ENCODE data around the gene NUDCD3. TPM values are rescaled to one million over a fixed set of nuclear protein-coding genes. Genes with fewer than 3 reads are reported as not detected.

NUDCD3 gene
- total RNA-seq (100 to 1,000 TPM in 1 of 5 donors, 10 to 100 TPM in 4; 20.4 to 147 (median 52.7) TPM), polyA plus RNA-seq (10 to 100 TPM; 12.9 to 20.2 (median 15.9) TPM)
- long read RNA-seq, donor 1, full-length matches to known transcripts, result 5 of 5 reads
- long read RNA-seq, donor 1, partial matches to known transcripts, result 0 of 5 reads
- long read RNA-seq, donor 1, other reads (novel, unspliced or antisense), result 0 of 5 reads
- long read RNA-seq, donor 2, full-length matches to known transcripts, result 9 of 9 reads
- long read RNA-seq, donor 2, partial matches to known transcripts, result 0 of 9 reads
- long read RNA-seq, donor 2, other reads (novel, unspliced or antisense), result 0 of 9 reads
- long read RNA-seq, donor 3, full-length matches to known transcripts, result 1 of 348 reads
- long read RNA-seq, donor 3, partial matches to known transcripts, result 347 of 348 reads
- long read RNA-seq, donor 3, other reads (novel, unspliced or antisense), result 0 of 348 reads
- long read RNA-seq, donor 4, result 0 reads
- long read RNA-seq, donor 5, full-length matches to known transcripts, result 9 of 569 reads
- long read RNA-seq, donor 5, partial matches to known transcripts, result 560 of 569 reads
- long read RNA-seq, donor 5, other reads (novel, unspliced or antisense), result 0 of 569 reads
- long read RNA-seq, donor 6, full-length matches to known transcripts, result 19 of 19 reads
- long read RNA-seq, donor 6, partial matches to known transcripts, result 0 of 19 reads
- long read RNA-seq, donor 6, other reads (novel, unspliced or antisense), result 0 of 19 reads
- long read RNA-seq, donor 7, full-length matches to known transcripts, result 14 of 23 reads
- long read RNA-seq, donor 7, partial matches to known transcripts, result 9 of 23 reads
- long read RNA-seq, donor 7, other reads (novel, unspliced or antisense), result 0 of 23 reads
- long read RNA-seq, donor 8, full-length matches to known transcripts, result 5 of 5 reads
- long read RNA-seq, donor 8, partial matches to known transcripts, result 0 of 5 reads
- long read RNA-seq, donor 8, other reads (novel, unspliced or antisense), result 0 of 5 reads
- long read RNA-seq, donor 9, full-length matches to known transcripts, result 6 of 21 reads
- long read RNA-seq, donor 9, partial matches to known transcripts, result 15 of 21 reads
- long read RNA-seq, donor 9, other reads (novel, unspliced or antisense), result 0 of 21 reads
- long read RNA-seq, donor 10, full-length matches to known transcripts, result 3 of 3 reads
- long read RNA-seq, donor 10, partial matches to known transcripts, result 0 of 3 reads
- long read RNA-seq, donor 10, other reads (novel, unspliced or antisense), result 0 of 3 reads

GRCh38 chr7:44490351-44491200 is at the start of gene NUDCD3:
NUDCD3 (minus strand) TSS chr7:44490658; CDS start chr7:44490600, 58 bp downstream.
- Histone ChIP-seq H3K4me1 (peaks cover 36 to 51% (median 42%) of the 10 kb centered on the region in 4 donors), H3K4me3 (peak within 1 kb of the TSS; percentile 70 to 91 (median 79)), H3K36me3 (no peaks in the 10 kb centered on the region), H3K27ac (peak within 1 kb of the TSS; percentile 95 to 99 (median 97)), H3K9me3 (no peaks in the 10 kb centered on the region), H3K27me3 (no peaks in the 10 kb centered on the region)
- intact Hi-C loops (cut with DNase I; ENCODE audit: low total_unique reads), result loop anchor here (10.0 kb wide), 1 partner anchor 74 kb away; no protein-coding TSS in a partner anchor
- WGBS, 5 donors, result 0 to 1% (median 1%) methylated on average over 23 to 63 of the region's 63 CpGs
- DNase-seq, result peak; percentile 85 to 94
- TF ChIP-seq CTCF (IDR thresholded peaks at IDR 0.05) (no peak), POLR2A (IDR thresholded peaks at IDR 0.05) (no peak), EP300 (IDR thresholded peaks at IDR 0.05) (no peak), POLR2AphosphoS5 (IDR thresholded peaks at IDR 0.05) (peak in 2 of 3 donors; percentile 71 to 79)

DNA sequence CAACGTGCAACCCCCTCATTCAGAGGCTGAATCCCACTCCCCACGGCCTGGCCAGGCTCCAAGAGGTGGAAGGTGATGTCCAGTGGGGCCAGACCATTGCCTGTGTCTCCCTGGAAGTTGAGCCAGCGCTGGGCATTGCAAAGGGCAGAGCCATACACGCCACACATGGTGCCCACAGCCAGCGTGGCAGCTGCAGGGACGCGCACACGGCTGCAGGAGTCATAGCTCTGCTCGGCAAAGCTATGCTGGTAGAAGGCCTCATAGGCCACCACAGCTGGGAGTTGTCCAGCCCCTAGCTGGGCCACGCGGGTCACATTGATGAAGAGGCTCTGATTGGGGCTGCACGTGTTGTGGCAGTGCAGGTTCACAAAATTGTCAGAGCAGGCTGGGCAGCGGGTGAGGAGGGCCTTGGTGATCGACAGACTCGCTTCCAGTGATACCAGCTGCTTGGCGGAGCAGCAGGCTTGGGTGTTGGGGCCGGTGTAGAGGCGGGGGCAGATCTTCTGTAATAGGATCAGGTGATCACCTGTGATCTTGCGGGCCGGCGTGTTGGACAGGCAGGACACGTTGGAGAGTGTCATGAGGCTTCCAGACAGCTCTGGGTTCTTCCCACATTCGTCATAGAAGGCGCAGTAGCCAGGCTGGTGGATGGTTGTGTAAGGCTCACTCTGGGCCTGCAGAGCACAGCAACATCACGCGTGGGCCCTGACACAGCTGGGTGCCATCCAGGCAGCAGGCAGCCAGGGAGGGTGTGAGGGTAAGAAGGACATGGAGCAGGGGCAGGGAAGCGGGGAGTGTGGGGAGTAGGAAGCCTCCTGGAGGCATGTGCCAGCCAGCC is 49.4 kb upstream of the NUDCD3 start:
- Histone ChIP-seq H3K4me1 (peaks cover 4 to 12% (median 6%) of the 10 kb centered on the region in 4 donors), H3K27ac (no peak overlapping the region), H3K27me3 (no peaks in the 10 kb centered on the region), H3K9me3 (no peaks in the 10 kb centered on the region), H3K4me3 (no peak overlapping the region), H3K36me3 (no peaks in the 10 kb centered on the region)
- intact Hi-C loops (cut with DNase I; ENCODE audit: low total_unique reads), result no loop called here
- DNase-seq, result no peak
- 84 to 91% (median 90%) methylated on average over 21 to 27 of the region's 27 CpGs for WGBS, 5 donors
- TF ChIP-seq EP300 (IDR thresholded peaks at IDR 0.05) (no peak), CTCF (IDR thresholded peaks at IDR 0.05) (no peak), POLR2AphosphoS5 (IDR thresholded peaks at IDR 0.05) (no peak), POLR2A (IDR thresholded peaks at IDR 0.05) (no peak)

GRCh38 chr7:44538798-44539668 is 48.6 kb upstream of the NUDCD3 start:
- no peaks in the 10 kb centered on the region for H3K36me3 ChIP-seq
- intact Hi-C loops (cut with DNase I; ENCODE audit: low total_unique reads), result no loop called here
- H3K4me3 ChIP-seq, result no peak overlapping the region
- peaks cover 4 to 20% (median 8%) of the 10 kb centered on the region in 4 donors for H3K4me1 ChIP-seq
- H3K27ac ChIP-seq, result no peak overlapping the region
- WGBS, 5 donors, result 88 to 93% (median 92%) methylated on average over 22 to 32 of the region's 32 CpGs
- TF ChIP-seq POLR2A (IDR thresholded peaks at IDR 0.05) (no peak), POLR2AphosphoS5 (IDR thresholded peaks at IDR 0.05) (no peak), CTCF (IDR thresholded peaks at IDR 0.05) (no peak), EP300 (IDR thresholded peaks at IDR 0.05) (no peak)
- no peaks in the 10 kb centered on the region for H3K27me3 ChIP-seq
- no peak for DNase-seq
- H3K9me3 ChIP-seq, result no peaks in the 10 kb centered on the region
